Embryonic facial prominence (tissue), 1 donor: ENCODE data around the gene UPP1.
"Not testable (repeated sequence)": the region's sequence is repeated elsewhere in the genome, so short reads cannot be mapped to it uniquely, and the experiment has no call there.

ENCODE experiments used
- DNase-seq: peaks from one replicate; pipeline ENCODE4 v3.0.0-alpha.2; 2016; ENCODE audit errors: extremely low spot score

Gene UPP1

GRCh38 chr7:48111596-48111995, 22.5 kb downstream of the UPP1 start:
- no peak for DNase-seq

- no peak for DNase-seq
Measured at GRCh38 chr7:48112401-48113165, 23.5 kb downstream of the UPP1 start.

- DNase-seq: no peak
Measured at GRCh38 chr7:48113275-48113674, 24.2 kb downstream of the UPP1 start.

GRCh38 chr7:48114115-48114514, 25.1 kb downstream of the UPP1 start:
- no peak for DNase-seq

GRCh38 chr7:48114589-48114988, 25.5 kb downstream of the UPP1 start:
- no peak for DNase-seq

GRCh38 chr7:48116043-48116442, 27.0 kb downstream of the UPP1 start:
- no peak for DNase-seq

GRCh38 chr7:48118041-48118440, 29.0 kb downstream of the UPP1 start:
- no peak for DNase-seq

GRCh38 chr7:48120536-48120935, 31.5 kb downstream of the UPP1 start:
- not testable (repeated sequence) for DNase-seq

- no peak for DNase-seq
Measured at GRCh38 chr7:48126037-48126436, 37.0 kb downstream of the UPP1 start.

- no peak for DNase-seq
Measured at GRCh38 chr7:48130658-48131108, 41.6 kb downstream of the UPP1 start.

GRCh38 chr7:48132792-48133191, 43.7 kb downstream of the UPP1 start:
- DNase-seq: no peak

- no peak for DNase-seq
Measured at GRCh38 chr7:48139459-48139858, 50.4 kb downstream of the UPP1 start.

- no peak for DNase-seq
Measured at GRCh38 chr7:48140001-48140681, 51.1 kb downstream of the UPP1 start.

GRCh38 chr7:48141521-48141920, 52.5 kb downstream of the UPP1 start:
- no peak for DNase-seq

GRCh38 chr7:48144291-48144768, 55.3 kb downstream of the UPP1 start:
- DNase-seq: no peak

- no peak for DNase-seq
Measured at GRCh38 chr7:48147078-48147591, 58.1 kb downstream of the UPP1 start.

GRCh38 chr7:48147690-48148089, 58.6 kb downstream of the UPP1 start:
- DNase-seq: not testable (repeated sequence)

- DNase-seq: no peak
Measured at GRCh38 chr7:48148311-48148710, 59.2 kb downstream of the UPP1 start.

GRCh38 chr7:48149058-48149457, 60.0 kb downstream of the UPP1 start:
- no peak for DNase-seq

GRCh38 chr7:48150086-48150485, 61.0 kb downstream of the UPP1 start:
- no peak for DNase-seq

GRCh38 chr7:48154792-48155413, 65.8 kb downstream of the UPP1 start:
- no peak for DNase-seq
